HS-27A (cell line): ENCODE results near the gene TRIM65.

Source experiments
- DNase-seq: peaks from one replicate; pipeline ENCODE4 v3.0.0-alpha.2; 2012; ENCODE audit warnings: low read depth, missing footprints

TRIM65 gene

DNA sequence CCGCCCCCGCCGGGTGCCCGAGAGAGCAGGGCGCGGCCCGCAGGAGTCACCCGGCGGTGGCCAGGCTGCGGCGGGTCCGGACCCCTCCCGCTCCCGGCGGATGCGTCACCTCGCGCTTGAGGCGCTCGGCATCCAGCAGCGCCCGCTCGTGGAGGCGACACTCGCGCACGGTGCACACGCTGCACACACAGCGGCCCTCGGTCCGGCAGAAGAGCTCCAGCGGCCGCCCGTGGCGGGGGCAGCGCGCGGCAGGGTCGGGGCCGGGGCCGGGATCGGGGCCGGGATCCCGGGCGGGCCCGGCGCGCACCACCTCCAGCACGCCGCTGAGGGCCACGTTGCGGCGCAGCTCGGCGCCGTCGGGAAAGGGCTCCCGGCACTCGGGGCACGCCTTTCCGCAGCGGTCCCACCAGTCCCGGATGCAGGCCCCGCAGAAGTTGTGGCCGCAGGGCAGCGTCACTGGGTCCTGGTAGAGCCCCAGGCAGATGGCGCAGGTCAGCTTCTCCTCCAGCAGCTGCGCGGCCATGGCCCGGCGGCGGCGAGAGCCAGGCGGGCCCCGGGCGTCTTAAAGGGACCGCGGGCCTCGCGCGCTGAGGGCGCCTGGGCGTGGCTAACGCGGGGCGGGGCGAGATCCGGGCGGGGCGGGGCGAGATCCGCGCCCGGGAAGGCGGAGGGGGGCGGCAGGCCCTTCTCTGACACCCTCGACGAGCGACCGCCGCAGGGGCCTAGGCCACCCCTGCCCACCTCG, at the start of gene TRIM65:
Gene TRIM65 (minus strand): TSS at position 537 of the 745 bp plus-strand sequence. CDS start 14 bp downstream, at position 523.
- DNase-seq, result peak; percentile 23

DNA sequence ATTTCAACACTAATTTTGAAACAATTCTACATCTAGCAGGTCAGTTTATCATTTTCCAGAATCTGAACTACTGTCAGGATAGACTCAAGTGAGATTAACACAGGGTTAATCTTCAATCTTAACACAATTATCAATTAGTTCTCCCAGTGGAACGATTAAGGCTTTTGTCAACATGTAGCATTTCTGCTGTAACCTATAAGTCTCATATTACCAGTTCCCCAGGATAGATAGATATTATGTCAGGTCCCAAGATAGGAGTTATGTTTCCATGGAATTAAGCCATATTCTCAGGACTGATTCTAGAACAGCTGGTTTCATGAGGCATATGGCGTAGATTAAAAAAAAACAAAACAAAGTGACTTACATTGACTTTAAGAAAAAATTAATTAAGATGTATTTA, 48.5 kb upstream of the TRIM65 start:
- DNase-seq, result no peak

DNA sequence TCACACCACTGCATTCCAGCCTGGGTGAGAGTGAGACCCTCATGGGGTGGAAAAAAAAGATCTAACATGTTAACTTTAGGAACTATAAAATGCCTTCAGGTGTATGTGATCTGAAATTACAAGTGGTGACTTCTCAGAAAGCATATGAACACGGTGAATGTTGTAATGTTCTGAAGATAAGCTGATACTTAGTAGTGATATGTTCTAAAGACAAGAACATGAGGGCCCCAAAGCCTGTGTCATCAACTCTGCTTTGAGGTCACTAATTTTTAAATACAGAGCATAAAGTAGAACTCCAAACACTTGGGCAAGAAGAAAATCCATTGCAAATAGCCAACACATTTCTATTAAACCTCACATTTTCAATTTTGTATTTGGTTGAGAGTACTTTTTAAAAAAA, 46.7 kb upstream of the TRIM65 start:
- DNase-seq, result no peak

DNA sequence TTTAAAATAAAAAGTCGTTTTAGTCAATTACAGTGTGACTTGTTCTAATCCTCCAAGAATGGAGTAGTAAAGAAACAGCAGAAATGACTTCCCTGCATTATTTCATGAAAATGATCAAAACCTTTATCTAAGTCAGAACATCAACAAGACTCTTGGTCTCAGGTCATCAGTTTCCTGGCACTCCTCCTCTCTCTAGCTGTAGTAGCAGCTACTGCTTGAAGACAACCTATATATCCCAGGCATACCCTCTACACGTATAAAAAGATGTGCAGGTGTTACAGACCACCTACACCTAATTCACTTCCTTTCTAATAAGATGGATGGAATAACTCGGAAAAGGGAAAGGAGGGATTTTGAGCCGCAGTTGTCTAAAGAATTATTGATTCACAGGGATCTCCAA, 45.7 kb upstream of the TRIM65 start:
- no peak for DNase-seq

DNA sequence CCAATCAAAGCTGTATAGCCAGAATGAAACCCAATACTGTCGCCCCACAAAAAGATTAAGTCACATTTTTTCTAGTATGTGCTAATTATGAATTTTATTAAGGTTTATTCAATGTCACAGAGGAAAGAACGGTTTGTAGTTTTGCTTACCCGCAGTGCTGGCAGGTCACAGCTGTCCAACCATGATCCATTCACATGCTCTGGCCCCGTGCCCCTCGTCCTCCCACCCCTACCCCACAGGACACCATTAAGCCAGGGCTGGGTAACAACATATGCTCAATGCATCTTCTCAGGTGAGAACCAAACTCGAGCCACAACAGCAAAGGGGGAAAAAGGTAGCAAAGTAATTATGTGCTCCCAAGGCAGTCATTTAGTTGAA, 44.7 kb upstream of the TRIM65 start:
- DNase-seq, result no peak

GRCh38 chr17:75940727-75941441, 44.1 kb upstream of the TRIM65 start, which contains the start of gene FBF1:
Gene FBF1 (minus strand): TSS chr17:75941042. CDS start chr17:75938149, 2,893 bp downstream.
- peak; percentile 69 for DNase-seq

- DNase-seq, result no peak
Measured at GRCh38 chr17:75937652-75938051, 40.9 kb upstream of the TRIM65 start.

GRCh38 chr17:75933808-75934207, 37.1 kb upstream of the TRIM65 start:
- no peak for DNase-seq

GRCh38 chr17:75932852-75933251, 36.1 kb upstream of the TRIM65 start:
- no peak for DNase-seq

DNA sequence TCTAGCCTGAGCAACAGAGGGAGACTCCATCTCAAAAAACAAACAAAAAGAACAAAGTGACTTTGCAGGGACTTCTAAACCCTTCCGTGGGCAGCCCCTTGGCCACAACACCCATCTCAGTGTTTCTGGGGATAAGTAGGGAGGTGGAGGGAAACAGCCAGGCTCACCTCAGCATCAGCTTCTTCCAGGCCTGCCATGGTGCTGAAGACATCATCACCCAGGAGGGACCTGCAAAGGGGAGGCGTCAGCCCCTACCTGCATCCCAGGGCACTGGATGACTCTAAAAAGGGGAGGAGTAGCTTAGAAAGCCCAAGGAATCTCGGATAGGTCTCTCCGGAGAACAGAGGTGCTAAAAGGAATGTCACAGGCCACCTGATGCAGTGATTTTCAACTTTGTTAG, 34.3 kb upstream of the TRIM65 start:
- DNase-seq, result no peak

- DNase-seq, result no peak
Measured at GRCh38 chr17:75927286-75927922, 30.7 kb upstream of the TRIM65 start.

GRCh38 chr17:75926456-75926855, 29.7 kb upstream of the TRIM65 start:
- DNase-seq, result no peak

GRCh38 chr17:75925912-75926311, 29.2 kb upstream of the TRIM65 start:
- DNase-seq, result no peak

DNA sequence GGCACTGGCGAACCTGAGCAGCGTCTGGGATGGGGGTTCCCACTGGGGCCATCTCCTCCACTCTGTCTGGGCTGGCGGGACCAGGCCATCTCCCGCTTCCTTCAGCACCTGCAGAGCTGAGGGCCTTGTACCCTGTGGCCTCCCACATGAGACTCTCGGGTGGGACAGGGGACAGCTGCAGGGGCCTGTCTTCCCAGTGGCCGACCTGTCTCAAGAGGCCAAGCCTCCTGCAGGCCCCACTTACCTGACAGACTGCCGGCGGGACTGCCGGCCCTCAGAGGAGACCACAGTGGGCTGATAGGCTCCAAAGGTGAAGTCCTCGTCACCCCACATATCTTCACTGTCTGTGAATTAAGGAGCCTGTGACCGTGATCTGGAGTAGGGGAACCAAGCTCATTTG, 28.4 kb upstream of the TRIM65 start:
- DNase-seq, result no peak

GRCh38 chr17:75922963-75923874, 26.5 kb upstream of the TRIM65 start:
- no peak for DNase-seq

- no peak for DNase-seq
Measured at GRCh38 chr17:75922173-75922961, 25.6 kb upstream of the TRIM65 start.

DNA sequence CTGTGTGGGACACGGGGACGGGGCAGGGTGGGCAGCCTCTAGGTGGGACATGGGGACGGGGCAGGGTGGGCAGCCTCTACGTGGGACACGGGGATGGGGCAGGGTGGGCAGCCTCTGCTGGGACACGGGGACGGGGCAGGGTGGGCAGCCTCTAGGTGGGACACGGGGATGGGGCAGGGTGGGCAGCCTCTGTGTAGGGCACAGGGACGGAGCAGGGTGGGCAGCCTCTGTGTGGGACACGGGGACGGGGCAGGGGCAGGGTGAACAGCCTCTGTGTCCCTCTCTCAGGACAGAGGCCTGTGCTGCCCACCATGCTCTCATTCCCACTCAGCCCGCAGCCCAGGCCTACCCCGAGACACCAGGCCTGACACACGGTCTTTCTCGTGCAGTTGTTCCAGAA, 24.8 kb upstream of the TRIM65 start:
- no peak for DNase-seq

- DNase-seq, result no peak
Measured at GRCh38 chr17:75920045-75920560, 23.4 kb upstream of the TRIM65 start.

DNA sequence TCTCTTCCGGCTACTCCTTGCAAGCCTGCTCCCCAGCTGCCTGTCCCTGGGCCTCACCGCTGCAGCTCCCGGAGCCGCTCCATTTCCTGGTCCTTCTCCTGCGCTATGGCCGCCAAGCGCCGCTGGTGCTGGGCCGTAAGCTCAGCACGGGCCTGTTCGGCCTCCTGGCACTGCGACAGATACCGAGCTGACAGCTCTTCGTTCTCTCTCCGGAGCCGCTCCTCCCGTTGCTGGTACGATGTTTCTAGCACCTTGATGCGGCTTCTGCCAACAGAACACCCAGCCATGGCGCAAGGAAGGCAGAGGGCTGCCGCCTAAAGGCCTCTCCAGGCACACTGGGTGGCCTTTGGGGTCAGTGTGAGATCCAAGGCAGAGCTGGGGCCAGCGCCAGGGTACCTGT, 22.9 kb upstream of the TRIM65 start:
- no peak for DNase-seq

DNA sequence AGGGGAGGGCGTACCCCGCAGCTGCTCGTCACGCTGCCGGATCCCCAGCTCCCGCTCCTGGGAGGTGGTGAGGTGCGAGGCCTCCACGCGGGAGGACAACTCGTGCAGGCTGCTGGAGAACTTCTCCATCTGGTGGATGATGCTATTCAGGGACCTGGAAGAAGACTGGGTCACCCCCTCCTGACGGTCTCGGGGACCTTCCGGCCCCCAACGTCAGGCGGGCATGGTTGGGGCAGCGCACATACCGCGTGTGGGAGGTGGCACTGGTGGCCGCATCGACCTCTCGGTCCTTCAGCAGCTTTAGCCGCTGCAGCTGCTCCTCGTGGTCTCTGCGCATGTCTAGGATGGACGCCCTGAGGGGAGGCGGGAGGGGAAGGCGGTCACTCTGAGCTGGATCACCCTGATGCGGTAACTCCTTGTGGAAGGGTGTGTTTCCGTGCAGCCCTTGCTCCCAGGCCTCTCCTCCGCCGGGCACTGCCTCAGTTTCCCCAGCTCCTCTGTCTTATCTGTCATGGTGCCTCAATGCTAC, 21.2 kb upstream of the TRIM65 start:
- DNase-seq, result no peak
